GM23338 (cell line): ENCODE measurements around the gene WWOX. TPM values are rescaled to one million over a fixed set of nuclear protein-coding genes. Genes with fewer than 3 reads are reported as not detected.
"Not testable (repeated sequence)": the region's sequence is repeated elsewhere in the genome, so short reads cannot be mapped to it uniquely, and the experiment has no call there.

Source experiments
- ATAC-seq: fragments of 200-7000 bp; cut with Tn5 transposase; 3 replicates; pipeline ENCODE4 v1.9.1; 2020
- DNase-seq: peaks from one replicate; pipeline ENCODE4 v3.0.0-alpha.2; 2015; ENCODE audit warnings: low spot score
- H2AFZ ChIP-seq: fragments of 200-600 bp; sonication (generic); 2 replicates; pipeline ENCODE4 v1.8.0; 2016; ENCODE audit warnings: antibody characterized with exemption, mild to moderate bottlenecking, moderate library complexity
- H3F3A ChIP-seq: fragments of 200-600 bp; sonication (generic); replicated peaks from 2 replicates; pipeline ENCODE4 v1.8.0; 2017; ENCODE audit warnings: antibody characterized with exemption, mixed run types, low read depth
- H3K27ac ChIP-seq: fragments of 200-600 bp; sonication (generic); 2 replicates; pipeline ENCODE4 v1.6.1; 2016; ENCODE audit warnings: low read depth
- H3K27me3 ChIP-seq: fragments of 200-600 bp; sonication (generic); 2 replicates; pipeline ENCODE4 v1.8.0; 2016; ENCODE audit warnings: mild to moderate bottlenecking, mixed run types, moderate library complexity; ENCODE audit not compliant: insufficient read depth
- H3K36me3 ChIP-seq: fragments of 200-600 bp; sonication (generic); 2 replicates; pipeline ENCODE4 v1.8.0; 2016; ENCODE audit warnings: mild to moderate bottlenecking; ENCODE audit not compliant: insufficient read depth
- H3K4me1 ChIP-seq: fragments of 200-600 bp; sonication (generic); 2 replicates; pipeline ENCODE4 v1.8.0; 2016; ENCODE audit warnings: mild to moderate bottlenecking, moderate library complexity; ENCODE audit not compliant: insufficient read depth
- H3K4me2 ChIP-seq: fragments of 200-600 bp; sonication (generic); 2 replicates; pipeline ENCODE4 v1.7.1; 2017; ENCODE audit warnings: mixed run types
- H3K4me3 ChIP-seq: fragments of 200-600 bp; sonication (generic); 2 replicates; pipeline ENCODE4 v1.6.1; 2016; ENCODE audit warnings: mixed run types
- H3K79me2 ChIP-seq: fragments of 200-600 bp; sonication (generic); replicated peaks from 2 replicates; pipeline ENCODE4 v1.8.0; 2017; ENCODE audit warnings: mild to moderate bottlenecking; ENCODE audit not compliant: insufficient read depth
- H3K9me2 ChIP-seq: fragments of 200-600 bp; sonication (generic); 2 replicates; pipeline ENCODE4 v1.8.0; 2017; ENCODE audit not compliant: insufficient read depth
- H4K20me1 ChIP-seq: fragments of 200-600 bp; sonication (generic); replicated peaks from 2 replicates; pipeline ENCODE4 v1.8.0; 2017; ENCODE audit warnings: mild to moderate bottlenecking; ENCODE audit not compliant: insufficient read depth
- H3K27ac Mint-ChIP-seq: 2 replicates; pipeline ENCODE4 v1.8.0; 2020; ENCODE audit warnings: inconsistent platforms, mild to moderate bottlenecking, moderate library complexity, mixed read lengths
- H3K27me3 Mint-ChIP-seq: 3 replicates; pipeline ENCODE4 v1.8.0; 2022; ENCODE audit warnings: low read depth, mild to moderate bottlenecking, moderate library complexity, mixed read lengths, inconsistent platforms; ENCODE audit not compliant: insufficient read depth, poor library complexity
- H3K36me3 Mint-ChIP-seq: 3 replicates; pipeline ENCODE4 v1.8.0; 2021; ENCODE audit warnings: low read depth, mild to moderate bottlenecking, inconsistent platforms, moderate library complexity, mixed read lengths
- H3K4me1 Mint-ChIP-seq: 3 replicates; pipeline ENCODE4 v1.8.0; 2020; ENCODE audit warnings: mild to moderate bottlenecking, inconsistent platforms, mixed read lengths
- H3K4me3 Mint-ChIP-seq: 3 replicates; pipeline ENCODE4 v1.8.0; 2021; ENCODE audit warnings: moderate library complexity, mild to moderate bottlenecking, inconsistent platforms, mixed read lengths
- H3K9me3 Mint-ChIP-seq: 3 replicates; pipeline ENCODE4 v1.8.0; 2020; ENCODE audit warnings: moderate library complexity, mild to moderate bottlenecking, inconsistent platforms, mixed read lengths
- CTCF ChIP-seq, 2 experiments: fragments of 200-600 bp in 1 of 2; sonication (generic) in 1 of 2; conservative IDR thresholded peaks; 2 replicates each; pipeline versions ENCODE4 v1.5.1 to v1.6.1; 2016 to 2017; ENCODE audit warnings: antibody characterized with exemption in 2 of 2, low read depth in 2 of 2, mild to moderate bottlenecking in 2 of 2, moderate library complexity in 1 of 2
- EZH2 ChIP-seq: fragments of 200-600 bp; sonication (generic); IDR thresholded peaks from one replicate; pipeline ENCODE4 v1.8.0; 2017; ENCODE audit warnings: antibody characterized with exemption, mild to moderate bottlenecking, low read depth; ENCODE audit not compliant: unreplicated experiment
- POLR2AphosphoS5 ChIP-seq: IDR thresholded peaks from 2 replicates; pipeline ENCODE4 v1.6.1; 2016; ENCODE audit warnings: antibody characterized with exemption, low read depth
- REST ChIP-seq: IDR thresholded peaks from one replicate; pipeline ENCODE4 v1.6.1; 2018; ENCODE audit warnings: antibody characterized with exemption; ENCODE audit not compliant: unreplicated experiment
- STAT1 ChIP-seq: IDR thresholded peaks from one replicate; pipeline ENCODE4 v1.6.1; 2016; ENCODE audit warnings: antibody characterized with exemption; ENCODE audit not compliant: unreplicated experiment
- ZNF114 ChIP-seq: fragments of 250-450 bp; sonication (Bioruptor Pico); IDR thresholded peaks from 2 replicates; pipeline ENCODE4 v1.5.0; 2020; ENCODE audit warnings: mild to moderate bottlenecking, moderate library complexity
- ZNF331 ChIP-seq: fragments of 250-450 bp; sonication (Bioruptor Pico); IDR thresholded peaks from 2 replicates; pipeline ENCODE4 v1.5.0; 2020; ENCODE audit warnings: low read depth, mild to moderate bottlenecking, moderate library complexity
- polyA plus RNA-seq: library from polyadenylated mRNA; unstranded; fragments of >200 nt; fragmentation: Nextera tagmentation; extraction: Ambion mirVana; gene quantifications from 2 replicates; pipeline ENCODE4 v1.2.1, GENCODE V29; 2016
- total RNA-seq: library from RNA; depleted of rRNA; stranded (reverse); fragments of >200 nt; shearing (Covaris generic); gene quantifications from 2 replicates; pipeline ENCODE4 v1.2.3, GENCODE V29; 2014
- TF ChIP-seq, protein P1 (sequence below): IDR thresholded peaks from 2 replicates; pipeline ENCODE4 v1.6.1; 2016; ENCODE audit warnings: antibody characterized with exemption

The WWOX gene
- total and polyA plus RNA-seq, 2 experiments from 2014 or later: 10.0 to 19.3 TPM

- TF ChIP-seq CTCF (conservative IDR thresholded peaks at IDR 0.05; ENCODE audit: low read depth in 2 of 2) (no peak), ZNF331 (CRISPR knock-in tag) (no peak), EZH2 (no peak), POLR2AphosphoS5 (no peak), REST (no peak)
- TF ChIP-seq, protein P1, sequence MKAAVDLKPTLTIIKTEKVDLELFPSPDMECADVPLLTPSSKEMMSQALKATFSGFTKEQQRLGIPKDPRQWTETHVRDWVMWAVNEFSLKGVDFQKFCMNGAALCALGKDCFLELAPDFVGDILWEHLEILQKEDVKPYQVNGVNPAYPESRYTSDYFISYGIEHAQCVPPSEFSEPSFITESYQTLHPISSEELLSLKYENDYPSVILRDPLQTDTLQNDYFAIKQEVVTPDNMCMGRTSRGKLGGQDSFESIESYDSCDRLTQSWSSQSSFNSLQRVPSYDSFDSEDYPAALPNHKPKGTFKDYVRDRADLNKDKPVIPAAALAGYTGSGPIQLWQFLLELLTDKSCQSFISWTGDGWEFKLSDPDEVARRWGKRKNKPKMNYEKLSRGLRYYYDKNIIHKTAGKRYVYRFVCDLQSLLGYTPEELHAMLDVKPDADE: no peak
Measured at GRCh38 chr16:79218351-79218750, 1118.9 kb downstream of the WWOX start (continued).

- H3K79me2 ChIP-seq, H3K4me2 ChIP-seq, H3K27me3 Mint-ChIP-seq, H3K36me3 Mint-ChIP-seq, H3K27ac ChIP-seq, H3F3A ChIP-seq, DNase-seq, H3K27me3 ChIP-seq, H3K27ac Mint-ChIP-seq, H3K9me2 ChIP-seq, H3K4me3 Mint-ChIP-seq, ATAC-seq, H3K4me1 ChIP-seq, H3K4me3 ChIP-seq, H3K9me3 Mint-ChIP-seq, H3K4me1 Mint-ChIP-seq, H3K36me3 ChIP-seq, H2AFZ ChIP-seq, H4K20me1 ChIP-seq: not testable (repeated sequence)
Measured at GRCh38 chr16:79225994-79226393, 1126.5 kb downstream of the WWOX start.

DNA sequence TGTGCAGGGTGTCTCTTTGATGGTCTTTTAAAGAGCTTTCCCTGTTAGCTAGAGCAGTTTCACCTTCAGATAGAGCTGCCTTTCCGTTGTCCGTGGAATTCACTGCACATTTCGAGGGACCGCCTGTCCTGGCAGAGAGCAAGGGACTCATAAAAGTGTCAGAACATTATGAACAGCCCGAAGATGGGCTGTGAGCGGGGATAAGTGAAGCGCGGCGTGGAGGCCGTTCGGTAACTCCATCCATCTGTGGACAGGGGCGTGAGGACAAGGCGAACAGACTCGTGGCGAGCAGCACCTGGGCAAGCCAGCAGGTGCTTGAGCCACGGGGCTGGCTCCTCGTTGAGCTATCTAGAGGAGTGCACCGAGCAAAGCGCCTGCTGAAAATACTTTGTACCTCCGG, 1129.9 kb downstream of the WWOX start:
- peaks cover 6% of the 10 kb centered on the region; the same call in 1 of the 2 replicates for H3K9me2 ChIP-seq
- H3K4me1 ChIP-seq: no peaks in the 10 kb centered on the region
- H3K36me3 Mint-ChIP-seq: no peaks in the 10 kb centered on the region
- no peaks in the 10 kb centered on the region for H3K27me3 ChIP-seq
- H3F3A ChIP-seq: no peaks in the 10 kb centered on the region
- no peaks in the 10 kb centered on the region; the same call in 2 of the 3 replicates for H3K9me3 Mint-ChIP-seq
- H3K4me3 ChIP-seq: no peak overlapping the region
- H3K79me2 ChIP-seq: no peaks in the 10 kb centered on the region
- H3K4me2 ChIP-seq: no peak overlapping the region
- DNase-seq (no peak), ATAC-seq (no peak)
- peaks cover 5% of the 10 kb centered on the region for H3K27me3 Mint-ChIP-seq
- H3K36me3 ChIP-seq: no peaks in the 10 kb centered on the region
- H3K27ac Mint-ChIP-seq: no peak overlapping the region
- H3K4me1 Mint-ChIP-seq: no peaks in the 10 kb centered on the region
- peak overlapping the region; percentile 84; the same call in 1 of the 2 replicates for H2AFZ ChIP-seq
- H3K4me3 Mint-ChIP-seq: no peak overlapping the region
- no peak overlapping the region for H3K27ac ChIP-seq
- H4K20me1 ChIP-seq: no peaks in the 10 kb centered on the region; the same call in 1 of the 2 replicates
- no peak for TF ChIP-seq ZNF331 (CRISPR knock-in tag)
- TF ChIP-seq ZNF114 (CRISPR knock-in tag): no peak
- no peak for TF ChIP-seq EZH2
- TF ChIP-seq STAT1: no peak
